Upper lobe of left lung (tissue), 4 donors: ENCODE data around the gene TGFB1.
A peak's percentile ranks its signal among the peaks of the same experiment; 100 is the strongest.

ENCODE experiments used
- CTCF ChIP-seq, 6 experiments: fragments of 450-650 bp in 4 of 6; fragments of 200-600 bp in 2 of 6; sonication (generic) in 2 of 6; IDR thresholded peaks; one replicate each; pipeline ENCODE4 v1.5.1; 2016 to 2019; ENCODE audit warnings: antibody characterized with exemption in 6 of 6
- EP300 ChIP-seq, 4 donors: sonication (generic); formaldehyde crosslinking; IDR thresholded peaks; one replicate each; pipeline ENCODE4 v1.5.1; 2017; ENCODE audit warnings: antibody characterized with exemption in 4 of 4, control low read depth in 2 of 4
- POLR2A ChIP-seq, 4 donors: fragments of 450-650 bp; IDR thresholded peaks; one replicate each; pipeline ENCODE4 v1.5.1; 2016 to 2017; ENCODE audit warnings: antibody characterized with exemption in 4 of 4, mild to moderate bottlenecking in 2 of 4
- POLR2AphosphoS5 ChIP-seq, 2 donors: sonication (generic); formaldehyde crosslinking; IDR thresholded peaks; one replicate each; pipeline ENCODE4 v1.5.1; 2017; ENCODE audit warnings: antibody characterized with exemption in 2 of 2

DNA sequence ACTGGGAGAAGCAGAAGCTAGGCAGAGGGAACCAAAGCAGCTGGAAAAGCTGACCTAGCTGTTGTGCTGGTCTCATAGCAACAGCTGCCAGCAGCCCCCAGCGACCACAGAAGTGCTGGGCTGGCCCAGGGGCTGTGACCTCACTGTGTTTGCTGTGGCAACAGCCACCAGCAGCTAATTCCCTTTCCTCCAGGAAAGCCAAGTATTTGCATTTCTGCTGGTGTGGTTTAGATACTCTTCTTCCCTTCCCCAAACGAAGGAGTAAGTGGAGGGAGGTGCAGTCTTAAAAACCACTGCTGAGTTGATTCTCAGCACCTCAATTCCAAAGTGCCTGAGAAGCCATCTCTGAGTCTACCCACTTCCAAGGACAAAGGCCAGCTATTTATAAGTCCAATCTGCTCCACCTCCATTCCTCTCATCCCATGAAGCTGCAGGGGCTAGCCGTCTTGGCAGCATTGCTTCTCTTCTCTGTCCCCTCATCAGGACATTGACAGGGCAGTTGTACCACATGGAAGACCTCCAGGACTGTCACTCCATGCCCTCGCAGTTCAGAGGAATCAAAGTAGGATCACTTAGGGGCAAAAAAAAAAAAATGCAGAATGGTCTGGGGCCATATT, 55.3 kb downstream of the TGFB1 start:
- TF ChIP-seq CTCF (IDR thresholded peaks at IDR 0.05) (no peak), POLR2A (IDR thresholded peaks at IDR 0.05) (peak in 2 of 4 donors; percentile 38 to 74), EP300 (IDR thresholded peaks at IDR 0.05) (peak in 2 of 4 donors; percentile 9 to 35), POLR2AphosphoS5 (IDR thresholded peaks at IDR 0.05) (peak; percentile 53 to 55)
